GM21390 (cell line): ENCODE results near the gene SH3GL3.

ENCODE experiments used
- ATAC-seq: cut with Tn5 transposase; IDR thresholded peaks from one replicate; pipeline ENCODE4 v1.9.1; 2021; ENCODE audit not compliant: unreplicated experiment

Gene SH3GL3

GRCh38 chr15:83658430-83659416, 211.6 kb downstream of the SH3GL3 start:
- no peak for ATAC-seq

GRCh38 chr15:83659417-83659812, 212.3 kb downstream of the SH3GL3 start:
- ATAC-seq: no peak

GRCh38 chr15:83665480-83665879, 218.3 kb downstream of the SH3GL3 start:
- ATAC-seq: no peak
